SH-SY5Y (cell line): ENCODE results near the gene MYH10.

Experiments
- GATA2 ChIP-seq: IDR thresholded peaks from 2 replicates; pipeline ENCODE4 v1.6.1; 2011; ENCODE audit warnings: mild to moderate bottlenecking, low read depth, low read length
- GATA3 ChIP-seq: IDR thresholded peaks from 2 replicates; pipeline ENCODE4 v1.6.1; 2011; ENCODE audit warnings: low read depth, mild to moderate bottlenecking, low read length, moderate library complexity

DNA sequence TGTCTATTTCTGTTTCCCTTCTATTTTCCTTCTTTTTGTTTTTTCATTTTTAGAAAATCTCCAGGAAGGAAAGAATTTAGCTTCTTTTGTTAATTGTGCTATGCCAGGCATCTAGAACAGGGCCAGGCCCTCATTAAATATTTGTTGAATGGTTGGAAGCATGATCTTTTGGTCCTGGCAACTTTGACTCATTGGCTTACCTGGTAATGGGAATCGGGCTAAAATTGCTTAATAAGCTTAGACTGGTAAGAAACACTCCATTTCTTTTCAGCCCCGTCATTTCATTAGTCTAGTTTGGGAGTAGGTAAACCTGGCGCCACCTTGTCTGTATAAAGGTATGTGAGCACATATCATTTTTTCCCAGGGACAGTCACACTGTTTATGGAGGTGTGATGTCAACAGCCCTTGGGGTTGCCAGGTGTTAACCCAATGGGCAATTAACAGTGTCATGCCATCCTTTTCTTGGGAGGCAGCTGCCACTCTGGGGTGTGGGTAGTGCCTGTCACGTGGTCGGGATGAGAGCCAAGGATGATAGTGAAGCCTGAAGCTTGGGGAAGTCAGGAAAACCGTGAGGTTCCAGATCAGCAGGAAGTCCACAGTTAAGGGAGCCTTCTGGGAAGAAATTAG, 204.3 kb downstream of the MYH10 start:
- TF ChIP-seq GATA3 (no peak), GATA2 (no peak)
